Activated CD4-positive, alpha-beta T cell treated with anti-CD3 and anti-CD28 coated beads, Interleukin-2, amount 50 U/mL, for 48 hours (primary cell): ENCODE data around the gene PRAMEF8.
"Not testable (repeated sequence)": the region's sequence is repeated elsewhere in the genome, so short reads cannot be mapped to it uniquely, and the experiment has no call there.

Source experiments
- DNase-seq, 2 experiments: peaks; one replicate each; pipeline ENCODE4 v3.0.0-alpha.2; 2020

The PRAMEF8 gene

GRCh38 chr1:13285037-13285436 is at the start of gene PRAMEF8:
TSS of gene PRAMEF8 (minus strand) at chr1:13285137. CDS start at chr1:13284091, 1,046 bp downstream.
- DNase-seq: not testable (repeated sequence)

- not testable (repeated sequence) for DNase-seq
Observed at GRCh38 chr1:13315281-13315680, 30.3 kb upstream of the PRAMEF8 start, which contains the start of gene PRAMEF15. TSS of gene PRAMEF15 (plus strand) at chr1:13315581. CDS start at chr1:13318408, 2,827 bp downstream.

GRCh38 chr1:13303239-13303638 is 18.3 kb upstream of the PRAMEF8 start, which contains the start of gene PRAMEF33:
TSS of gene PRAMEF33 (plus strand) at chr1:13303539. CDS start at chr1:13305955, 2,416 bp downstream.
- not testable (repeated sequence) for DNase-seq

GRCh38 chr1:13302197-13302596 is 17.3 kb upstream of the PRAMEF8 start:
- DNase-seq: not testable (repeated sequence)

- not testable (repeated sequence) for DNase-seq
Observed at GRCh38 chr1:13298699-13299098, 13.8 kb upstream of the PRAMEF8 start.

GRCh38 chr1:13297216-13297931 is 12.4 kb upstream of the PRAMEF8 start:
- not testable (repeated sequence) for DNase-seq

GRCh38 chr1:13289030-13289429 is 4.1 kb upstream of the PRAMEF8 start:
- DNase-seq: not testable (repeated sequence)

- not testable (repeated sequence) for DNase-seq
Observed at GRCh38 chr1:13279617-13280016, 5.3 kb downstream of the PRAMEF8 start.

GRCh38 chr1:13277016-13277415 is 7.9 kb downstream of the PRAMEF8 start:
- DNase-seq: not testable (repeated sequence)

- not testable (repeated sequence) for DNase-seq
Observed at GRCh38 chr1:13265124-13265523, 19.8 kb downstream of the PRAMEF8 start.

GRCh38 chr1:13253898-13254297 is 31.0 kb downstream of the PRAMEF8 start, which contains the start of gene PRAMEF5:
TSS of gene PRAMEF5 (plus strand) at chr1:13254198. CDS start at chr1:13259269, 5,071 bp downstream.
- not testable (repeated sequence) for DNase-seq

- DNase-seq: not testable (repeated sequence)
Observed at GRCh38 chr1:13247122-13247521, 37.8 kb downstream of the PRAMEF8 start.

GRCh38 chr1:13246554-13246871 is 38.4 kb downstream of the PRAMEF8 start:
- not testable (repeated sequence) for DNase-seq

- DNase-seq: not testable (repeated sequence)
Observed at GRCh38 chr1:13245841-13246553, 38.9 kb downstream of the PRAMEF8 start.

- not testable (repeated sequence) for DNase-seq
Observed at GRCh38 chr1:13243536-13244263, 41.2 kb downstream of the PRAMEF8 start.

- DNase-seq: not testable (repeated sequence)
Observed at GRCh38 chr1:13239633-13240032, 45.3 kb downstream of the PRAMEF8 start.

- DNase-seq: not testable (repeated sequence)
Observed at GRCh38 chr1:13237572-13237971, 47.4 kb downstream of the PRAMEF8 start.

- not testable (repeated sequence) for DNase-seq
Observed at GRCh38 chr1:13234057-13234456, 50.9 kb downstream of the PRAMEF8 start.

GRCh38 chr1:13232056-13232455 is 52.9 kb downstream of the PRAMEF8 start:
- DNase-seq: not testable (repeated sequence)
